ENCODE data around the gene INSIG2.
A peak's percentile ranks its signal among the peaks of the same experiment; 100 is the strongest.

The INSIG2 gene

GRCh38 chr2:118088051-118089024, at the start of gene INSIG2:
Gene INSIG2, plus strand, starts transcription at chr2:118088471. Its CDS starts 8,086 bp downstream, at chr2:118096557.
- peak; percentile 99 for DNase-seq (ENCODE audit: low spot score)

GRCh38 chr2:118040891-118041290, 47.4 kb upstream of the INSIG2 start:
- no peak for DNase-seq (ENCODE audit: low spot score)

GRCh38 chr2:118044103-118044716, 44.1 kb upstream of the INSIG2 start:
- DNase-seq (ENCODE audit: low spot score), result no peak

GRCh38 chr2:118044854-118045253, 43.4 kb upstream of the INSIG2 start:
- no peak for DNase-seq (ENCODE audit: low spot score)

GRCh38 chr2:118045286-118045685, 43.0 kb upstream of the INSIG2 start:
- DNase-seq (ENCODE audit: low spot score), result no peak

- no peak for DNase-seq (ENCODE audit: low spot score)
These were observed 41.5 kb upstream of the INSIG2 start for GRCh38 chr2:118046634-118047210.

GRCh38 chr2:118047380-118047826, 40.9 kb upstream of the INSIG2 start:
- no peak for DNase-seq (ENCODE audit: low spot score)

- no peak for DNase-seq (ENCODE audit: low spot score)
These were observed 39.9 kb upstream of the INSIG2 start for GRCh38 chr2:118048401-118048800.

- DNase-seq (ENCODE audit: low spot score), result no peak
These were observed 39.0 kb upstream of the INSIG2 start for GRCh38 chr2:118049140-118049815.

- no peak for DNase-seq (ENCODE audit: low spot score)
These were observed 38.5 kb upstream of the INSIG2 start for GRCh38 chr2:118049816-118050140.

- DNase-seq (ENCODE audit: low spot score), result no peak
These were observed 37.9 kb upstream of the INSIG2 start for GRCh38 chr2:118050386-118050785.

- DNase-seq (ENCODE audit: low spot score), result no peak
These were observed 37.3 kb upstream of the INSIG2 start for GRCh38 chr2:118050974-118051373.

GRCh38 chr2:118051826-118052358, 36.4 kb upstream of the INSIG2 start:
- no peak for DNase-seq (ENCODE audit: low spot score)

GRCh38 chr2:118052474-118052873, 35.8 kb upstream of the INSIG2 start:
- DNase-seq (ENCODE audit: low spot score), result no peak

- DNase-seq (ENCODE audit: low spot score), result no peak
These were observed 34.6 kb upstream of the INSIG2 start for GRCh38 chr2:118053681-118054080.

- DNase-seq (ENCODE audit: low spot score), result no peak
These were observed 33.9 kb upstream of the INSIG2 start for GRCh38 chr2:118054213-118055008.

GRCh38 chr2:118055512-118056164, 32.6 kb upstream of the INSIG2 start:
- DNase-seq (ENCODE audit: low spot score), result no peak

- no peak for DNase-seq (ENCODE audit: low spot score)
These were observed 32.1 kb upstream of the INSIG2 start for GRCh38 chr2:118056165-118056534.

GRCh38 chr2:118056801-118057200, 31.5 kb upstream of the INSIG2 start:
- no peak for DNase-seq (ENCODE audit: low spot score)

- no peak for DNase-seq (ENCODE audit: low spot score)
These were observed 29.3 kb upstream of the INSIG2 start for GRCh38 chr2:118058951-118059350.

Data from ecto neural progenitor cell (in vitro differentiated cells).